ENCODE data around the gene VANGL2. TPM values are rescaled to one million over a fixed set of nuclear protein-coding genes. Genes with fewer than 3 reads are reported as not detected.

VANGL2 gene
- total and polyA plus RNA-seq, 8 donors: 0.45 to 7.4 (median 2.8) TPM

GRCh38 chr1:160370561-160371345 lies 29.6 kb upstream of the VANGL2 start:
- Histone ChIP-seq H3K36me3 (no peaks in the 10 kb centered on the region), H3K4me1 (peaks cover 0 to 14% (median 5%) of the 10 kb centered on the region in 4 donors), H3K27ac (no peak overlapping the region), H3K27me3 (peaks cover 0 to 55% (median 6%) of the 10 kb centered on the region in 3 donors), H3K9me3 (no peaks in the 10 kb centered on the region), H3K4me3 (no peak overlapping the region)
- DNase-seq: no peak
- TF ChIP-seq CTCF (IDR thresholded peaks at IDR 0.05) (no peak), EP300 (IDR thresholded peaks at IDR 0.05) (no peak), POLR2AphosphoS5 (IDR thresholded peaks at IDR 0.05) (no peak), POLR2A (IDR thresholded peaks at IDR 0.05) (no peak)
- intact Hi-C loops (cut with DNase I; ENCODE audit: low total_unique reads): no loop called here
- WGBS, 5 donors: 53 to 68% (median 64%) methylated on average over 14 to 42 of the region's 42 CpGs

- no peak overlapping the region for H3K27ac ChIP-seq
- no peaks in the 10 kb centered on the region for H3K36me3 ChIP-seq
- no peak for DNase-seq
- intact Hi-C loops (cut with DNase I; ENCODE audit: low total_unique reads): no loop called here
- H3K27me3 ChIP-seq: peaks cover 0 to 59% (median 6%) of the 10 kb centered on the region in 3 donors
- H3K4me1 ChIP-seq: peaks cover 2 to 20% (median 8%) of the 10 kb centered on the region in 4 donors
- H3K9me3 ChIP-seq: no peaks in the 10 kb centered on the region
- TF ChIP-seq CTCF (IDR thresholded peaks at IDR 0.05): no peak
- TF ChIP-seq POLR2A (IDR thresholded peaks at IDR 0.05): no peak
- no peak for TF ChIP-seq EP300 (IDR thresholded peaks at IDR 0.05)
- no peak for TF ChIP-seq POLR2AphosphoS5 (IDR thresholded peaks at IDR 0.05)
- no peak overlapping the region for H3K4me3 ChIP-seq
These were observed 29.1 kb upstream of the VANGL2 start for GRCh38 chr1:160371346-160371631.

- intact Hi-C loops (cut with DNase I; ENCODE audit: low total_unique reads): no loop called here
- TF ChIP-seq POLR2A (IDR thresholded peaks at IDR 0.05) (no peak), CTCF (IDR thresholded peaks at IDR 0.05) (no peak), EP300 (IDR thresholded peaks at IDR 0.05) (no peak), POLR2AphosphoS5 (IDR thresholded peaks at IDR 0.05) (no peak)
- WGBS, 5 donors: 72 to 88% (median 77%) methylated on average over 4 of the region's 4 CpGs
These were observed 28.6 kb upstream of the VANGL2 start for GRCh38 chr1:160371756-160372155.

GRCh38 chr1:160373696-160374095 lies 26.7 kb upstream of the VANGL2 start:
- H3K4me3 ChIP-seq: no peak overlapping the region
- H3K27ac ChIP-seq: no peak overlapping the region
- H3K4me1 ChIP-seq: peaks cover 4 to 24% (median 10%) of the 10 kb centered on the region in 4 donors
- intact Hi-C loops (cut with DNase I; ENCODE audit: low total_unique reads): no loop called here
- H3K27me3 ChIP-seq: peaks cover 0 to 48% (median 6%) of the 10 kb centered on the region in 3 donors
- 77 to 88% (median 88%) methylated on average over 4 of the region's 4 CpGs for WGBS, 5 donors
- no peaks in the 10 kb centered on the region for H3K36me3 ChIP-seq
- no peak for DNase-seq
- no peaks in the 10 kb centered on the region for H3K9me3 ChIP-seq
- TF ChIP-seq EP300 (IDR thresholded peaks at IDR 0.05): no peak
- no peak for TF ChIP-seq CTCF (IDR thresholded peaks at IDR 0.05)
- TF ChIP-seq POLR2AphosphoS5 (IDR thresholded peaks at IDR 0.05): no peak
- no peak for TF ChIP-seq POLR2A (IDR thresholded peaks at IDR 0.05)

More at GRCh38 chr1:160371756-160372155, 28.6 kb upstream of the VANGL2 start:
- no peak overlapping the region for H3K4me3 ChIP-seq
- DNase-seq: no peak
- peaks cover 4 to 24% (median 10%) of the 10 kb centered on the region in 4 donors for H3K4me1 ChIP-seq
- H3K9me3 ChIP-seq: no peaks in the 10 kb centered on the region
- H3K27me3 ChIP-seq: peaks cover 0 to 57% (median 6%) of the 10 kb centered on the region in 3 donors
- no peaks in the 10 kb centered on the region for H3K36me3 ChIP-seq
- no peak overlapping the region for H3K27ac ChIP-seq
